Osteoblast (primary cell): ENCODE data around the gene LCN10. TPM values are rescaled to one million over a fixed set of nuclear protein-coding genes. Genes with fewer than 3 reads are reported as not detected.

ENCODE experiments used
- DNase-seq: peaks from one replicate; pipeline ENCODE4 v3.0.0; 2011; ENCODE audit warnings: low spot score, mixed read lengths; ENCODE audit not compliant: insufficient read length; ENCODE audit errors: missing footprints
- H2AFZ ChIP-seq: 2 replicates; pipeline ENCODE4 v1.6.0; 2011; ENCODE audit warnings: mild to moderate bottlenecking, low read length
- H3K27ac ChIP-seq: 2 replicates; pipeline ENCODE4 v1.5.1; 2011; ENCODE audit warnings: mild to moderate bottlenecking, low read depth, low read length, moderate library complexity
- H3K27me3 ChIP-seq: 2 replicates; pipeline ENCODE4 v1.6.0; 2012; ENCODE audit warnings: mild to moderate bottlenecking, control low read depth, inconsistent platforms, low read length, moderate library complexity; ENCODE audit not compliant: insufficient read depth
- H3K36me3 ChIP-seq: 2 replicates; pipeline ENCODE4 v1.5.1; 2011; ENCODE audit warnings: mild to moderate bottlenecking, low read length, control low read depth, moderate library complexity; ENCODE audit not compliant: insufficient read depth
- H3K4me1 ChIP-seq: 2 replicates; pipeline ENCODE4 v1.5.1; 2011; ENCODE audit warnings: mild to moderate bottlenecking, low read length, control low read depth, moderate library complexity; ENCODE audit not compliant: insufficient read depth
- H3K4me2 ChIP-seq: 2 replicates; pipeline ENCODE4 v1.6.0; 2011; ENCODE audit warnings: mild to moderate bottlenecking, low read length; ENCODE audit not compliant: insufficient read depth
- H3K4me3 ChIP-seq: fragments of 200-600 bp; sonication (generic); 3 replicates; pipeline ENCODE4 v1.5.1; 2012; ENCODE audit warnings: mild to moderate bottlenecking, low read length, inconsistent platforms; ENCODE audit not compliant: insufficient read depth
- H3K79me2 ChIP-seq: 2 replicates; pipeline ENCODE4 v1.6.0; 2012; ENCODE audit warnings: mild to moderate bottlenecking, low read length, control low read depth, inconsistent platforms; ENCODE audit not compliant: insufficient read depth
- H3K9me3 ChIP-seq: 2 replicates; pipeline ENCODE4 v1.5.1; 2011; ENCODE audit warnings: low read depth, low read length, control low read depth
- H4K20me1 ChIP-seq: 2 replicates; pipeline ENCODE4 v1.6.0; 2012; ENCODE audit warnings: mild to moderate bottlenecking, low read length, control low read depth; ENCODE audit not compliant: insufficient read depth
- CTCF ChIP-seq: IDR thresholded peaks from 2 replicates; pipeline ENCODE4 v1.5.1; 2011; ENCODE audit warnings: mild to moderate bottlenecking, low read depth, low read length, moderate library complexity; ENCODE audit errors: extremely low read depth
- total RNA-seq: library from RNA; depleted of rRNA; stranded (reverse); fragments of >200 nt; gene quantifications from 2 replicates; pipeline ENCODE4 v1.2.3, GENCODE V29; 2012

LCN10 gene
- total RNA-seq, 1 donor, result not detected

DNA sequence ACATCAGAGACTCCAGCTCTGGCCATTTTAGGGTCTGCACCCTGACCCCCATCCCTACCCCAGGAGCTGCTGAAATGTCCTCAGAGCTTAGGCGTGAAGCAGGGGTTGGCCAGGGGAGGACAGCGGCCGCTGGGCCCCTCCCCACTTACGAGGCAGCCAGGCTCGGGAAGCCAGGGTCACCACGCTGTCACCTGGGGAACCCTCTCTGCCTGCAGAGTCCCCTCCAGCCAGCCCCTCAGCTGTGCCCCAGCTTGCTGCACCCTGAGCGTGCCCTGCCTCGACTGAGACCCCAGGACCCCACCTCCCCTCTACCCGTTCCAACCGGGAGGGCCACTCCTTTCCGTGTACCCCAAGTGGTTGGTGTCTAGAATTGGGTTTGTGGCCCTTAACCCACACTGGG is 2.7 kb downstream of the LCN10 start:
- Histone ChIP-seq H3K4me2 (no peak overlapping the region), H3K36me3 (no peaks in the 10 kb centered on the region), H2AFZ (no peak overlapping the region), H3K27ac (no peak overlapping the region), H3K4me1 (peaks cover 7% of the 10 kb centered on the region), H3K27me3 (peaks cover 37% of the 10 kb centered on the region), H3K79me2 (no peaks in the 10 kb centered on the region), H3K9me3 (no peaks in the 10 kb centered on the region), H3K4me3 (no peak overlapping the region), H4K20me1 (no peaks in the 10 kb centered on the region)
- TF ChIP-seq CTCF, result no peak
- peak; percentile 84 for DNase-seq

DNA sequence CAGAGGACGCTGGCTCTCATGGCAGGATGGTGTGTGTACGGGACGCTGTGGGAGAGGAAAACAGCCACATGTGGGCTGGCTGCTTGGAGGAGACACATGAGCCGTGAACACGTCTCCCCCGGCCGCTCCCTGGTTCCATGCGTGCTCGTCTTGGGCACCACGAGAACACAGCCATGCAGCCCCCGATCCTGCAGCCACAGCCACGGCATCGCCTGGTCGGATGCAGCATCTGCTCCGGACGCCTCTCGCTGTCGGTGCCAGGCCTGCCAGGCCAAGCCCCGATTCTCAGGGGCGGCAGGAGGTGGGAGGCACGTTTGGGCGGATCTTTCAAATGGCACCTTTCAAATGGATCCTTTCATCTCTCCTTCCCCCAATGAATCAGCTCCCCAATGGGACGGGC is 3.2 kb downstream of the LCN10 start:
- H3K4me3 ChIP-seq, result no peak overlapping the region
- no peak overlapping the region for H3K4me2 ChIP-seq
- peaks cover 37% of the 10 kb centered on the region for H3K27me3 ChIP-seq
- no peak overlapping the region for H2AFZ ChIP-seq
- no peaks in the 10 kb centered on the region for H3K36me3 ChIP-seq
- no peaks in the 10 kb centered on the region for H4K20me1 ChIP-seq
- no peak for DNase-seq
- no peak for TF ChIP-seq CTCF
- H3K27ac ChIP-seq, result no peak overlapping the region
- H3K4me1 ChIP-seq, result peaks cover 7% of the 10 kb centered on the region
- H3K9me3 ChIP-seq, result no peaks in the 10 kb centered on the region
- no peaks in the 10 kb centered on the region for H3K79me2 ChIP-seq

- peaks cover 7% of the 10 kb centered on the region for H3K4me1 ChIP-seq
- no peaks in the 10 kb centered on the region for H3K36me3 ChIP-seq
- H4K20me1 ChIP-seq, result no peaks in the 10 kb centered on the region
- TF ChIP-seq CTCF, result no peak
- no peaks in the 10 kb centered on the region for H3K79me2 ChIP-seq
- H2AFZ ChIP-seq, result no peak overlapping the region
- no peaks in the 10 kb centered on the region for H3K9me3 ChIP-seq
- no peak overlapping the region for H3K4me3 ChIP-seq
- no peak overlapping the region for H3K4me2 ChIP-seq
- no peak for DNase-seq
- H3K27me3 ChIP-seq, result peaks cover 37% of the 10 kb centered on the region
- H3K27ac ChIP-seq, result no peak overlapping the region
These were observed 3.8 kb downstream of the LCN10 start for GRCh38 chr9:136738960-136739359.

GRCh38 chr9:136735812-136736480 is 6.8 kb downstream of the LCN10 start:
- H3K4me1 ChIP-seq, result peaks cover under 1% of the 10 kb centered on the region
- no peak overlapping the region for H3K4me3 ChIP-seq
- no peaks in the 10 kb centered on the region for H3K9me3 ChIP-seq
- no peak overlapping the region for H2AFZ ChIP-seq
- no peak overlapping the region for H3K4me2 ChIP-seq
- no peak for DNase-seq
- no peaks in the 10 kb centered on the region for H4K20me1 ChIP-seq
- no peak overlapping the region for H3K27ac ChIP-seq
- TF ChIP-seq CTCF, result no peak
- peaks cover 3% of the 10 kb centered on the region for H3K79me2 ChIP-seq
- no peaks in the 10 kb centered on the region for H3K36me3 ChIP-seq
- H3K27me3 ChIP-seq, result peaks cover 15% of the 10 kb centered on the region
